Measurements from ENCODE around the gene USP13.

The USP13 gene

DNA sequence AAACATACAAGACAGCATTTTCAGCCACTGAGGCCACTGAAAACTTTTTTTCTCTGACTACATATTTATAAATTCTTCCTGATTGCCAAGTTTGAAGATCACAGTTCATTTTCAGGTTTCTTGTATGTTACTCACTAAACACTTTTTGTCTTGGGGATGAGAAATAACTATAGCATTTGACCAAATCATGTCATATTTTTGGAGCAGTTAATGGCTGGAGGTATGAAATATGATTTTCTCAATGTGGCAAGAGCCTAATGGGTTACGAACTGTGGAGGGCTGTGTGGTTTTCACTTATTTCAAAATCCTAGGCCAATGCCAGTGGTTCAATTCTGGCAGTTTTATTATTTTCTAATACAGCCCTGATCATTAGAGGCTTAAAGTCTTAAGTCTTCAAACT, 64.4 kb downstream of the USP13 start:
- no peak for DNase-seq (ENCODE audit: insufficient read length, low spot score)
- TF ChIP-seq, protein P1, sequence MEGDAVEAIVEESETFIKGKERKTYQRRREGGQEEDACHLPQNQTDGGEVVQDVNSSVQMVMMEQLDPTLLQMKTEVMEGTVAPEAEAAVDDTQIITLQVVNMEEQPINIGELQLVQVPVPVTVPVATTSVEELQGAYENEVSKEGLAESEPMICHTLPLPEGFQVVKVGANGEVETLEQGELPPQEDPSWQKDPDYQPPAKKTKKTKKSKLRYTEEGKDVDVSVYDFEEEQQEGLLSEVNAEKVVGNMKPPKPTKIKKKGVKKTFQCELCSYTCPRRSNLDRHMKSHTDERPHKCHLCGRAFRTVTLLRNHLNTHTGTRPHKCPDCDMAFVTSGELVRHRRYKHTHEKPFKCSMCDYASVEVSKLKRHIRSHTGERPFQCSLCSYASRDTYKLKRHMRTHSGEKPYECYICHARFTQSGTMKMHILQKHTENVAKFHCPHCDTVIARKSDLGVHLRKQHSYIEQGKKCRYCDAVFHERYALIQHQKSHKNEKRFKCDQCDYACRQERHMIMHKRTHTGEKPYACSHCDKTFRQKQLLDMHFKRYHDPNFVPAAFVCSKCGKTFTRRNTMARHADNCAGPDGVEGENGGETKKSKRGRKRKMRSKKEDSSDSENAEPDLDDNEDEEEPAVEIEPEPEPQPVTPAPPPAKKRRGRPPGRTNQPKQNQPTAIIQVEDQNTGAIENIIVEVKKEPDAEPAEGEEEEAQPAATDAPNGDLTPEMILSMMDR (IDR thresholded peaks at IDR 0.05; ENCODE audit: insufficient read depth, missing control alignments) = no peak
- peak; percentile 63 for FAIRE-seq

DNA sequence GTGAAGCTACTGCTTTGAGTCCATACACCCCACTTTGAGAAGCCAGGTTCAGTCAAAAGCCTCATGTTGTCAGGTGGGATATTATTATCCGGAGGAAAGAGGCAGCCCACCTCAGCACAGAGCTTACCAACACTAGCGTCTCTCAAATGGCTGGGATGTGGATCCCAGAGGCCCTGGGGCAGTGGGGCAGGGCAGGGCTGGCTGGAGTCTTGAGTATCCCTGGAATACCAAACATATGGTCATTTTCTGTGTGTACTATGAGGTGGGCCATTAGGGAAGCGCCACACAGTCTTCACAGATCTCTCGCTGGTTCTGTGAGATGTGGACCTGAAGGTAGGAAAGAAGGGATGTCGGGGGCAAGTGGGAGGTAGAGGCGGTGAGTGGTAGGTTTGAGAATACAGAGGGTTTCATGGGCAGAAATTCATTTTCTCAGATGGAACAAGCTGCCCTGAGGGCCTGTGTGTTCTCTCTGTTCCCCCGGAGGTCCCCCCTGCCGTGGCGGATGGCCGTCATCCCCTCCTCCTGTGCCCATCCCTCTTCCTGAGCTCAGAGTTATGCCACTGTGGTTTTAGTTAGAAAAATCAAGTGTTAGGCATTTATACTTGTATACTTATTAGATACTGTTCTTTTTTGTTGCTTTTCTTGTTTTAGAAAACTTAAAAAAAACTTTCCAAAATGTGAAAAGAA, 66.4 kb downstream of the USP13 start:
- FAIRE-seq (no peak), DNase-seq (ENCODE audit: insufficient read length, low spot score) (no peak)
- TF ChIP-seq, protein P1 (IDR thresholded peaks at IDR 0.05; ENCODE audit: insufficient read depth, missing control alignments) = no peak

GRCh38 chr3:179720196-179720595, 67.4 kb downstream of the USP13 start:
- no peak for DNase-seq (ENCODE audit: insufficient read length, low spot score)
- no peak for FAIRE-seq
- TF ChIP-seq, protein P1 (IDR thresholded peaks at IDR 0.05; ENCODE audit: insufficient read depth, missing control alignments) = no peak

DNA sequence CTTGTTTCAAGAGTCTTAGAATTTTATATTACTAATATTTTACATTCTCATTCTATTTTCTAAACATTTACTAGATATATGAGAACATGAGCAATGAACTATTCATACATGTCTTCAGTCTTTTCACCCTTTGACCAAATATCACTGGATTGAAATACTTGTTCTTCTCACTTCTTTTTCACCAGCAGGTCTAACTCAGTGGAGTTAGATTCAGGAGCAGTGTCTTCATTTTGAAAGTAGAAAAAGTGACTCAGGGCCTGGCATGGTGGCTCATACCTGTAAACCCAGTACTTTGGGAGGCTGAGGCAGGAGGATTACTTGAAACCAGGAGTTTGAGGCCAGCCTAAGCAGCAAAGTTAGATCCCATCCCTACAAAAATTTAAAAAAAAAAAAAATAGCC, 70.8 kb downstream of the USP13 start:
- TF ChIP-seq, protein P1 (IDR thresholded peaks at IDR 0.05; ENCODE audit: insufficient read depth, missing control alignments) = no peak
- FAIRE-seq (no peak), DNase-seq (ENCODE audit: insufficient read length, low spot score) (no peak)

GRCh38 chr3:179726075-179726699, 73.3 kb downstream of the USP13 start:
- FAIRE-seq (peak; percentile 63), DNase-seq (ENCODE audit: insufficient read length, low spot score) (no peak)
- TF ChIP-seq, protein P1 (IDR thresholded peaks at IDR 0.05; ENCODE audit: insufficient read depth, missing control alignments) = no peak

GRCh38 chr3:179729086-179729485, 76.2 kb downstream of the USP13 start:
- TF ChIP-seq, protein P1 (IDR thresholded peaks at IDR 0.05; ENCODE audit: insufficient read depth, missing control alignments) = no peak
- FAIRE-seq = peak; percentile 97

GRCh38 chr3:179729981-179730380, 77.1 kb downstream of the USP13 start:
- TF ChIP-seq, protein P1 (IDR thresholded peaks at IDR 0.05; ENCODE audit: insufficient read depth, missing control alignments) = no peak
- FAIRE-seq = no peak

More at GRCh38 chr3:179729086-179729485, 76.2 kb downstream of the USP13 start:
- peak; percentile 55 for DNase-seq (ENCODE audit: insufficient read length, low spot score)

More at GRCh38 chr3:179729981-179730380, 77.1 kb downstream of the USP13 start:
- DNase-seq (ENCODE audit: insufficient read length, low spot score) = no peak
